ENCODE results near the gene SLC22A23.

DNA sequence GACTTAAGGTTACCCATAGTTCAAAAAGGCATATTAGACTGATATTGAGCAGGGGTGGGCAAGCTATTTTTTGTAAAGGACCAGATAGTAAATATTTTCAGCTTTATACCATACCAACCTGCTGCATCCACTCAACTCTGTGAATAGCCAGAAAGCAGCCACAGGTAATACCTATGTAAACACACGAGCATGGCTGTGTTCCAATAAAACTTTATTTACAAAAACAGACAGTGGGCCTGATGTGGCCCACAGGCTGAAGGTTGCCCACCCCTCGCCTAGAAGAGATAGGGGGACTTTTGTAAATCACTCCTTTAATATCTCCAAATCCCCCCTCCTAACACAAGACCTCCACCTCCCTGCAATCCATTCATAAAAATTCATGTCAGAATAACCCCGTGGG is 133.7 kb downstream of the SLC22A23 start:
- no peak for TF ChIP-seq ZNF274 (IDR thresholded peaks at IDR 0.05; ENCODE audit: low read depth, low read length)
- no peak for TF ChIP-seq SUZ12 (IDR thresholded peaks at IDR 0.05; ENCODE audit: extremely low read depth, insufficient read depth, insufficient read length)
- no peak for TF ChIP-seq YY1 (IDR thresholded peaks at IDR 0.05; ENCODE audit: insufficient read depth, insufficient read length)
